ENCODE measurements around the gene MEMO1.

- TF ChIP-seq CREB1 (IDR thresholded peaks at IDR 0.05; ENCODE audit: low read depth) (no peak), FOXM1 (IDR thresholded peaks at IDR 0.05; ENCODE audit: borderline replicate concordance, low read depth) (no peak), TEAD4 (IDR thresholded peaks at IDR 0.05) (no peak), TAF1 (IDR thresholded peaks at IDR 0.05; ENCODE audit: low read depth) (no peak), RAD21 (IDR thresholded peaks at IDR 0.05; ENCODE audit: low read depth) (no peak), YY1 (IDR thresholded peaks at IDR 0.05; ENCODE audit: low read depth) (no peak), ZBTB7A (IDR thresholded peaks at IDR 0.05; ENCODE audit: low read depth) (no peak)
- TF ChIP-seq, protein P1, sequence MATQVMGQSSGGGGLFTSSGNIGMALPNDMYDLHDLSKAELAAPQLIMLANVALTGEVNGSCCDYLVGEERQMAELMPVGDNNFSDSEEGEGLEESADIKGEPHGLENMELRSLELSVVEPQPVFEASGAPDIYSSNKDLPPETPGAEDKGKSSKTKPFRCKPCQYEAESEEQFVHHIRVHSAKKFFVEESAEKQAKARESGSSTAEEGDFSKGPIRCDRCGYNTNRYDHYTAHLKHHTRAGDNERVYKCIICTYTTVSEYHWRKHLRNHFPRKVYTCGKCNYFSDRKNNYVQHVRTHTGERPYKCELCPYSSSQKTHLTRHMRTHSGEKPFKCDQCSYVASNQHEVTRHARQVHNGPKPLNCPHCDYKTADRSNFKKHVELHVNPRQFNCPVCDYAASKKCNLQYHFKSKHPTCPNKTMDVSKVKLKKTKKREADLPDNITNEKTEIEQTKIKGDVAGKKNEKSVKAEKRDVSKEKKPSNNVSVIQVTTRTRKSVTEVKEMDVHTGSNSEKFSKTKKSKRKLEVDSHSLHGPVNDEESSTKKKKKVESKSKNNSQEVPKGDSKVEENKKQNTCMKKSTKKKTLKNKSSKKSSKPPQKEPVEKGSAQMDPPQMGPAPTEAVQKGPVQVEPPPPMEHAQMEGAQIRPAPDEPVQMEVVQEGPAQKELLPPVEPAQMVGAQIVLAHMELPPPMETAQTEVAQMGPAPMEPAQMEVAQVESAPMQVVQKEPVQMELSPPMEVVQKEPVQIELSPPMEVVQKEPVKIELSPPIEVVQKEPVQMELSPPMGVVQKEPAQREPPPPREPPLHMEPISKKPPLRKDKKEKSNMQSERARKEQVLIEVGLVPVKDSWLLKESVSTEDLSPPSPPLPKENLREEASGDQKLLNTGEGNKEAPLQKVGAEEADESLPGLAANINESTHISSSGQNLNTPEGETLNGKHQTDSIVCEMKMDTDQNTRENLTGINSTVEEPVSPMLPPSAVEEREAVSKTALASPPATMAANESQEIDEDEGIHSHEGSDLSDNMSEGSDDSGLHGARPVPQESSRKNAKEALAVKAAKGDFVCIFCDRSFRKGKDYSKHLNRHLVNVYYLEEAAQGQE (IDR thresholded peaks at IDR 0.05; ENCODE audit: low read depth), result no peak
Observed at GRCh38 chr2:31835450-31835849, 175.4 kb downstream of the MEMO1 start.
